Measurements from ENCODE around the gene WDR6.

DNA sequence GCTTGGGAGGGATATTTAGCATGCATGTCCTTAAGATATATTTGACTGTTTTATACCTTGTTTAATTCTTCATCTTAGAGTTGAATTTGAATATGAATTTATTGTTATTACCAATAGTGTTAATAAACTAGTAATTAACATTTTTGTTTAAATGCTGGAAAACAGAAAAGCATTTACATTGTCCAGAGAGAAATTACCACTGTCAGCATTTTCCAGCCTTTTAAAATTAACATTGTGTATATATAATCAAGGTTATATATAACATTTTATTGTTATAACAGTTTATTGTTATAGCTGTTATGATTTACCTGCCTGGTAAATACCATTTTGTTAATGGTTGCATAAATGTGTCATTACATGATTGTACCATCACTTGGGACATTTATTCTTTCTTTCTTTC is 25.2 kb upstream of the WDR6 start:
- TF ChIP-seq, protein P1, sequence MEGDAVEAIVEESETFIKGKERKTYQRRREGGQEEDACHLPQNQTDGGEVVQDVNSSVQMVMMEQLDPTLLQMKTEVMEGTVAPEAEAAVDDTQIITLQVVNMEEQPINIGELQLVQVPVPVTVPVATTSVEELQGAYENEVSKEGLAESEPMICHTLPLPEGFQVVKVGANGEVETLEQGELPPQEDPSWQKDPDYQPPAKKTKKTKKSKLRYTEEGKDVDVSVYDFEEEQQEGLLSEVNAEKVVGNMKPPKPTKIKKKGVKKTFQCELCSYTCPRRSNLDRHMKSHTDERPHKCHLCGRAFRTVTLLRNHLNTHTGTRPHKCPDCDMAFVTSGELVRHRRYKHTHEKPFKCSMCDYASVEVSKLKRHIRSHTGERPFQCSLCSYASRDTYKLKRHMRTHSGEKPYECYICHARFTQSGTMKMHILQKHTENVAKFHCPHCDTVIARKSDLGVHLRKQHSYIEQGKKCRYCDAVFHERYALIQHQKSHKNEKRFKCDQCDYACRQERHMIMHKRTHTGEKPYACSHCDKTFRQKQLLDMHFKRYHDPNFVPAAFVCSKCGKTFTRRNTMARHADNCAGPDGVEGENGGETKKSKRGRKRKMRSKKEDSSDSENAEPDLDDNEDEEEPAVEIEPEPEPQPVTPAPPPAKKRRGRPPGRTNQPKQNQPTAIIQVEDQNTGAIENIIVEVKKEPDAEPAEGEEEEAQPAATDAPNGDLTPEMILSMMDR (IDR thresholded peaks at IDR 0.05; ENCODE audit: insufficient read depth, low read length, poor library complexity, severe bottlenecking): no peak
- TF ChIP-seq EZH2phosphoT487 (conservative IDR thresholded peaks at IDR 0.05; ENCODE audit: low read length): no peak
